GM18517 (cell line): ENCODE measurements around the gene PHF2.

ENCODE experiments used
- ATAC-seq: cut with Tn5 transposase; IDR thresholded peaks from one replicate; pipeline ENCODE4 v1.9.1; 2021; ENCODE audit warnings: mild to moderate bottlenecking, moderate library complexity; ENCODE audit not compliant: unreplicated experiment

The PHF2 gene

DNA sequence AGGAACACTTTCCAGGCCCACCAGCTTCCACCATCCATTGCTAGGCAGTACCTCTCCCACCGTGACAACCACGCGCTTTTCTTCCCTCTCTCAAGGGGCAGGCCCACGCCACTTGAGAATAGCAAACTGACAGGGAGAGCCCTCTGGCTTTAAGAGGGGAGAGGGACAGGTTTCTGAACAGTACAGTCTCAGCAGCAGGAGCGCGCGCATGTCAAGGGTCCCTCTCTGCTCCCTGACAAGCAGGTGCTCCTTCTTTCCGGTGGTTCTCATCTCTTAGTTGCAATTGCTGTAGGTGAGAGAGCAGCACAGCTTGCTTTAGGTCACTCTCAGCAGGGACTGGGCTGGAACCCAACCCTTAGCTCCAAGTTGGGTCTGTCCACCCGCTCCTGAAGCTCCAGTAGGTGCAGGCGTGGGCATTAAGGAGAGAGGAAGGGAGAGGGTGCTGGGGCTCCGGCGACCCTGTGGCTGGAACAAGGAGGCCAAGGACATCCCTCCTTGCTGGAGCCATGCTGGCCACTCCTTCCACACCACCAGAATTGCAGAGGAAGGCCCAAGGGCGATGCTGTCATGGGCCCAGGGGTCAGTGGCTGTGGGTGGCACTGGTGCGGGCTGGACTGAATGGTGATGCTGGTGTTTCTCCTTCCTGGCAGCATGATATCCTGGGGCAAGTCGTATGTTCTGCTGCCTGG lies 9.0 kb upstream of the PHF2 start:
- no peak for ATAC-seq

DNA sequence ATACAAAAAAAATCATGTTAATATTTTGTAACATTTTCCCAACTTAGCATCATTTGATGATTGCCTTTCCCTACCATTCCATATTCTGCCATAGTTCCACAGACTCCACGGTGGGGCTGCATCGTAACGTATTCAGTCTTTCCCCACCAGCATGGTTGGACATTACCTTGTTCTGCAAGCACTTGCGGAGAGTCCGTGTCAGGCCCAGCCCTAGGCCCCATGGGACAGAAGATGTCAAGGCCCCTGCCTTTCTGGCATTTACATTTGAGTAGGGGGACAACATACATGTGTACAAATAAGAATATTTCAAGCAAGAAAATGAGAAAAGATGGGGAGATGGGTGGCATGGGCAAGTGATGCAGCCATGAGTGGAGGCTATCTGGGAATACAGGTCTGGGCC lies 8.2 kb upstream of the PHF2 start:
- ATAC-seq = no peak

DNA sequence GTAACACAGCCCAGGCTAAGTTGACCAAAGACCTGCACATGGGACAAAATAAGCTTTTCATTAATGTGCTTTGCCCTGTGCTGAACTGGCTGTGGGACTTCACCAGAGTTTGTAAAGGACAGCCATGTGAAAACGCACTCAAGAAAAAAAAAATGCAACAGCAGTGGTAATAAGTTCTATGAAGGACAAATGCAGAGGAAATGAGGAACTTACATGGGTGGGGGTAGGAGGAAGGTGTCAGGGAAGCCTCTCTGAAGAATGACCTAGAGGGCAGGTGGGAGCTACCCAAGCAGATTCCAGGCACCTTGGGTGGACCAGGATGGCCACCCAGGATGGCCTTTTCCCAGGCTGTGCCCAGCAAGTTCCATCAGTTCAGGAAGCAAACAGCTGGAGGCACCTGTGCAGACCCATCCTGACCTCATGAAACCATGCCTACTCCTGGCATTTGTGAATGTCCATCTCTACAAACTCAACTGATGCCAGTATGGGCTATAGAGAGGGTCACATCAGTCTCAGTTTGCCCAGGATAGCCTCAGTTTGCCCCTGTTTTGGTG lies 6.7 kb upstream of the PHF2 start:
- ATAC-seq = no peak

DNA sequence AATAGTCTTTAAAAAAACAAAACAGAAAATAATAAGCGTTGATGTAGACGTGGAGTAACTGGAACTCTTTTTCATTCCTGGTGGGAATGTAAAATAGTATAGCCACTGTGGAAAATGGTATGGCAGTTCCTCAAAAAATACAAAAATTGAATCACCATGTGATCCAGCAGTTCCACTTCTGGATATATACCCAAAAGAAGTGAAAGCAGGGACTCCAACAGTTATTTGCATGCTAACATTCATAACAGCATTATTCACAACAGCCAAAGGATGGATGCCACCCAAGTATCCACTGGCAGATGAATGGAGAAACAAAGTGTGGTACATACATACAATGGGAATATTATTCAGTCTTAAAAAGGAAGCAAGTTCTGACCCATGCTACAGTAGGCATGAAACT lies 4.2 kb upstream of the PHF2 start:
- ATAC-seq = no peak

DNA sequence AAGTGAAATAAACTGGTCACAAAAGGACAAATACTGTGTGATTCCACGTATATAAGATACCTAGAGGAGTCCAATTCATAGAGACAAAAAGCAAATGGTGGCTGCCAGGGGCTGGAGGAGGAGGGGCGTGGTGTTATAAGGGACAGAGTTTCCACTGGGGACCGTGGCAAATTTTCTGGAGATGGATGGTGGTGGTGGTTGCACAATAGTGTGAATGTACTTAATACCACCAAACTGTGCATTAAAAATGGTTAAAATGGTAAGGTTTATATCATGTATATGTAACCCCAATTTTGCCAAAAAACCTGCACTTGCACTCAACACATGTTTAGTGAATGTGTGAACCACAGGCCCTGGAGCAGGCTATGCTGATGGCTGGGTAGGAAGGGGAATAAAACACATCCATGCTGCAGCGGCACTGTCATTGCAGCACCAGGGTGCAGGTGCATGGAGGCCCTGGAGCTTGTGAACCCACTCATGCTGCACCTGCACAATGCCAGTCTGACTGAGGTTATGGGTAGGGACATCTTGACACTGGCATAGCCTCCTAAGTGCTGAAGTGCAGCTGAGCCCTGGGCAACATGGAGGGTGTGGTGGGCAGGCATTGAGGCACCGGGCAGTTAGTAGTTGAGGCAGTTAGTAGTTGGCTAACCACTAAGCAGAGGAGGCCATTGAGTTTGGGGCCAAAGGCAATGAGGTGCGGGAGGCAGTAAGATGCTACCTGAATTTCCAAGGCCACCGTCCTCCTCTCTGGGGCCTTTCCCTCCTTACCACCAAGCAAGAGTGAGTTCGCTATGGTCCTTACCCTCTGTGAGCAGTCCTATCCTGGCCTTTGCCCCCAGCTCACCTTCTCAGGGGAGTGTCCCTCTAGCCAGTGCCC lies 3.5 kb upstream of the PHF2 start:
- ATAC-seq = no peak

DNA sequence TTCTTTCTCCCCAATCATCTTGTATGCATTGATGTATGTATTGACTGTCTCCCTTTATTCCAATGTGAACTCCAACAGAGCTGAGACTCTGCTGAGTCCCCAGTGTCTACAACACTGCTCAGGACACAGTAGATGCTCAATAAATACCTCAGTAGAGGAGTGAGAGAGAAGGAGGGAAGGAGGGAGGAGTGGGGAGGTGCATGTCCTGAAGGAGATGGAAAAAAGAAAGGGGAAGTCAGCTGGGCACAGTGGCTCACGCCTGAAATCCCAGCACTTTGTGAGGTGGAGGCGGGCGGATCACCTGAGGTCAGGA lies 2.9 kb upstream of the PHF2 start:
- no peak for ATAC-seq

DNA sequence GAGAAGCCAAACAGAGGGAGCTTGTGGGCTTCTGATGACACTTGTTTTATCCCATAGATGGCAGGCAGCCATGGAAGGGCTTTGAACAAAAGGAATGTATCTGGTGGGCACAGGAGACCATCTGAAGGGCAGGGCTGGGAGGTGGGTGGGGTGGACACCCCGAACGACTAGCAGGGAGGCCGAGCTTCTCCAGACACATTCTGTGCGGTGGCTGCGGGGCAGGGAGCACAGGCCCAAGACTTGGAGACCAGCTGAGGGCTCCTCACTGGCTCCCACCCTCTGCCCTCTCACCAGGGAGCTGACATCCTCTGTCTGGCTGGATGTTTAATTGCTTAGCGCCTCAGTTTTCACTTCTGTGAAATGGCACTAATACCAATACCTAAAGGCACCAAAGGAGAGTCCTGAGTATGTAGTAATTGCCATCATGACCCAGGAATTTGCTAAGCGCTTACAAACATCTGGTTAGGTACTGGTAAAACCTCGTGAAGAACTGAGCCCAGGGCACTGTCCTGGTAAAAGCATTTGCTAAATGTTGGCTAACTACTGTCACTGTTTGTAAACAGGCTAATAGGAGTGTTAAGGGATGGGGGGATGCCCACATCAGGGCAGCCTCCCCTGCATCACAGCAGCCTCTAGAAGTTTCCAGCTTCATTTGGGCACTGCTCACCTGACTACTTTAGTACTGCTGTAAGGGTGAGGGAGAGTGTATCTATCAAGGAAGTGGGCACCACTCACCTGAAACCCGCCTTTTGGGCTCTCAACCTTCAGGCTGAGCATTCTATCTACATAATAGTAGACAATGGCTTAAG lies 2.1 kb upstream of the PHF2 start:
- no peak for ATAC-seq

DNA sequence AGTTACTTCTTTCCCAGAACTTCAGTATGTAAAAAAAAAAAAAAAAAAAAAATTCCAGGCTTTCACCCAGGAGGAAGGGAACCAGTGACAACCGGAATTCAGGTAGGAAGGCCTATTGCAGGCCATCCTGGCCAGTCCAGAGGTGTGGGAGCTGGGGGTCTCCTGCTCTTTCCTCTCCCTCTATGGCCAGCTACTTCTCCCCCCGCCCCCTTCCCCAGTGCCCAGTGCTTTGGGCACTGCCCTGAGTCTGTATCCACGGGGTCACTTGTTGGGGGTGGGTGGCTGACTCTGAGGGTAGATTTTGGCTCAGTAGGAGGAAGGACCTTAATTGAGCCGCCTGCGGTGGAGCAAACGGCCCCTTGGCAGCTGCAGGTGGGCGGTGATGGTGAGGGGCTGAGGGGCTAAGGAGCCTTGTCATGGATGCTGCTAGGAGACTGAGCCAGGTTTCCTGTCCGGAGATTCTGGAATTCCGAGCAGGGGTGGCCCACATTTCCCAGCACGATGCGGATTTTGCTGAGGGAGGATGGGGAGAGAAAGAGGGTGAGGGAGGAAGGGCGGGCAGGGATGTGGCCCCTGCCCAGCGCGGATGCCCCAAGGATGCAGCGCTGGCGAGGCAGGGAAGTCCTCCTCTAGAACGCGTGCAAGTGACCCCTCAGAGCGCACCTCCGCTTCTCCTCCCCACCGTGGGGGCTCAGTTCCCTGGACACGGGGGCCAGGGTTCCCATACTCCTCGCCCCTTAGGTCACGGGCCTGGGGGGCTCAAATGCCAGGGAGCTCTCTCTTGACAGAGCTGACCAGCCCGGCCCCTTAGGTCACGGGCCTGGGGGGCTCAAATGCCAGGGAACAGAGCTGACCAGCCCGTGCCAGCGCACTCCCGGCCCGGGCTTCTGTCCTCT lies 1.2 kb upstream of the PHF2 start:
- no peak for ATAC-seq

DNA sequence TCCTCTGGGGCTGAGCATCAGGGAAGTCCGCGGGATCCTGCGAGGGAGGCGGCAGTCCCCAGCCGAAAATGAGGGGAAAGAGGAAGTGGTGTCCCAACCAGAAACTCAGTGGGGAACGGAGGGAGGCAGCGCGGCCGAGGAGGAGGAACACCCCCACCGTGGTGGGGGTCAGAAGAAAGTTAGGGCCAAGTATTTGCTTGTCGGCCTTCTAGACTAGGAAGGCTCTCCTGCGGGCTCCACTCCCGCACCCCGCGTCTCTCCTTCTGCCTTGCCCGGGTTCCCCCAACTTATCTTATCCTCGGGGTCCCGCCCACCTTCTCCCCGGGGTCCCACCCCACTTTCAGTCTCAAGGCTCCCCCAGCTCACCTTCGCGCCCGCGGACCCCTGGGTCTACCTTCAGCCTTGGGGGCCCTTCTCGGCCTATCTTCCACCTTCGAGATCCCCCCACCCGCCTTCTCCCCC lies 557 bp upstream of the PHF2 start:
- ATAC-seq = no peak

DNA sequence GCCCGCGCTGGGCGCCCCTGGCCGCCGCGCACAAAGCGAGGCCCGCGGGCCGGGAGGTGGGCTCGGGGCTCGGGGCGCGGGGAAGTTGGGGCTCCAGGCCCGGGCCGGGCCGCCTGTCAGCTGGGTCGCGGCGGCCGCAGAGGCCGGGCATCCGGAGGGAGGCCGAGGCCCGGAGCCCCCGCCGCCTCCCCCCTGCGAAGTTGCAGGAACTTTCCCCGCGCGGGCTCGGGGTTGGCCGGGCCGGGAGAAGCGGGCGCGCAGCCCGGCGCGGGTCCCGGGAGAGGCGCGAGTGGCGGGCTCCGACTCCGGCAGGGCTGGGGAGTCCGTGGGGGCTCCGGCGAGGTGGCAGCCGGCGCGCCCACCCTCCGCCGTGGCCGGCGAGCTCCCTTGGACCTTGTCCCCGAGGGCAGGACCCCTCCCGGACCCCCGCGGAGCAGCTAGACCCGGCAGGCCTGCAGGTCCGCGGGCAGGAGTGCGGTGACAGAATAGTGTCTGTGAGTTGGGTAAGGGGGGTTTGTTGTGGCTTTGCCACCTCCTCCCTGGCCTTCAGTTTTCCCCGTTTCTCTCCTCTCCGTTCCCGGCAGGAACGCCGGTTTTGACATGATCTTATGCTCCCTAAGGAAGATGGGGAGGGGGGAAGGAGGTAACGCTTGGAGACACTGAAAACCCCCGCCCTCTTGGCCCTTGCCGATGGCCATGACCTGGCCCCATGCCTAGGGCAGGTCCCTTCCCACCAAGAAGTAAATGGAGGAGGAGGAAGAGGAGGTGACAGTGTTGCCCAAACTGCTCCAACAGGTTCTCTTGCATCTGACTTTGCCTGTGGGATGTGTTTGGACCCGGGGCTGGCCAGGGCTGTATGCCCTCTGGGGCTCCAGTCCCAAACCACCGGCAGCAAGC lies 942 bp downstream of the PHF2 start:
- no peak for ATAC-seq

DNA sequence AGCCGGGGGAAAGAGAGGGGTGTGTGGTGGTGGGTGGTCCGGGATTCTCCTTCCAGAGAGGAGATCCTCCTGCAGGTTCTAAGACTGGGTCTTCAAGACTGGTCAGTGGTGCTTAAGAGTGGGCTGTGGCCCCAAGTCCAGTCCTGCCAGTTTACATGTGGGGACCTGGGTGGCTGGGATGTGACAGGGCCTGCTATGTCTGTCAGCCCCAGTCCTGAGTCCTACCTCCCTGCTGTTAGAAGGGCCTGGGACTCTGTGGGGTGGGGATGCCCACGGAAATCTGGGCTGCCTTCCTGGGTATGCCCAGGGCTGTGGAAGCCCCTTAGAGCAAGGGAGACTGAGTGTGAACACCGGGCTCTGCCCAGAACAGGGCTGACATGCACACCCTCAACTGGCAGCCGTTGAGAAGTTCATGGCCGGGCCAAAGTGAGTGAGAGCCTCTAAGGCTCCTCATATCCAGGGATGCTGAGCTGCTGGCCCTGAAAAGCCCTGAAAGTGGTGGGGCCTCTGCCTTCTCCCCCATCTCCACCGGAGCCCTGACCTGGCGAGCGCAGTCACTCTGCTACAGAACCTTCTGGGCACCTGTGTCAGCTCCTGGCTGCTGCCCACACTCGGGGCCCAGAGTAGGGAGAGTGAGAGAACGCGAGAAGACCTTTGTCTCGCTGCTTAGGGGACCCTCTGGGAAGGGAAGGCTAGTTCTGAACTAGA lies 1.7 kb downstream of the PHF2 start:
- no peak for ATAC-seq

DNA sequence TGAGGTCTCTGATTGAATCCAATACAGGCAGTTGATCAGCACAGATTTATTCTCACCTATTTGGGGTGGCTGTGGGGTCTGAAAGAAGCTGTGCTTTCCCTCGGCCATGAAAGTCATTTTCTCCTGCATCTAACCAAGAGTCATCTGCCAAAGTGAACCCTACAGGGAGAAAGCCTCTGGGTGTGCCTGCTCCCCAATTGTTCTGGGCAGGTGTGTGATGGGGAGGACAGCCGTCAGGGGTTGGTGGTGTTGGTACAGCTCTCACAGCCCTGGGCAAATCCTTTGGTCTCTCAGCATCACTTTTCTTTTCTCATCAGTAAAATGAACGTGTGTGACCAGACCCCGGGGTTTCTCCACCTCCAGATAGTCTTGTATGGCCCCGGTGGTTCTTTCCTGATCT lies 2.5 kb downstream of the PHF2 start:
- ATAC-seq = no peak

DNA sequence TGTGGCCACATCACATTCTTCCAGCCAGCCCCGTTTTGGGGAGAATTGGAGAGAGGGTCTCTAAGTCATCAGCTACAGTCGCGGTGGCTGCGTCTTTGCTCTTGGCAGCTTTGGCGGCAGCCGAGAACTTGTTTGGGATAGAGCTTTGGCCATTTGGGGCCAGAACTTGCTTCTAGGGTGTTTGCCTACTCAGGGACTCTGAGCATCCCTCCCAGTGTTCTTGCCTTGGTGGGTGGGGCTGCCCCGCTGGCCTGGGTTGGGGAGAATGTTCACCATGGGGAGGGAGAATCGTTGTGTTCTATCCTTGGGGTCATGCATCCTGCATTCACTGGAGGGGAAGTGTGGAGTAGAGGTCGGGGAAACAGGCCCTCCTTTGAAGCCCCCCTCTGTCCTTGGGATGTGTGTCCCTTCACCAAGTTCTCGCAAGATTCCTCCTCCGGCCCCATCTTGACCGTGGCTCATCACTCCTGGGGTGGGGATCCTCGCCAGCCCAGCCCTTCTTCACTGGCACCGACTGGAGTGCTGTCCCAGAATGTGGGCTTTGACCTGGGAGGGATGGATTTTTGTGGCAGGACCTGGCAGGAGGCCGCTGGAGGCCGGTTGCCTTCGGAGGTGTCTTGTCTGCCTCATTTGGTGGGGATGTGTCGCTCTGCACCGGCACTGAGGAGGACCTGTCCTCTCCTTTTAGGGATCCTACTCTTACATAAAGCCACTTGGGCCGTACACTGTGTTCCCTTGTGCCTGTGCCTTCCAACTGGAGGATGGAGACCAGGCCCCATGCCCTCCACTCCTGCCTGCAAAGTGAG lies 3.5 kb downstream of the PHF2 start:
- no peak for ATAC-seq

DNA sequence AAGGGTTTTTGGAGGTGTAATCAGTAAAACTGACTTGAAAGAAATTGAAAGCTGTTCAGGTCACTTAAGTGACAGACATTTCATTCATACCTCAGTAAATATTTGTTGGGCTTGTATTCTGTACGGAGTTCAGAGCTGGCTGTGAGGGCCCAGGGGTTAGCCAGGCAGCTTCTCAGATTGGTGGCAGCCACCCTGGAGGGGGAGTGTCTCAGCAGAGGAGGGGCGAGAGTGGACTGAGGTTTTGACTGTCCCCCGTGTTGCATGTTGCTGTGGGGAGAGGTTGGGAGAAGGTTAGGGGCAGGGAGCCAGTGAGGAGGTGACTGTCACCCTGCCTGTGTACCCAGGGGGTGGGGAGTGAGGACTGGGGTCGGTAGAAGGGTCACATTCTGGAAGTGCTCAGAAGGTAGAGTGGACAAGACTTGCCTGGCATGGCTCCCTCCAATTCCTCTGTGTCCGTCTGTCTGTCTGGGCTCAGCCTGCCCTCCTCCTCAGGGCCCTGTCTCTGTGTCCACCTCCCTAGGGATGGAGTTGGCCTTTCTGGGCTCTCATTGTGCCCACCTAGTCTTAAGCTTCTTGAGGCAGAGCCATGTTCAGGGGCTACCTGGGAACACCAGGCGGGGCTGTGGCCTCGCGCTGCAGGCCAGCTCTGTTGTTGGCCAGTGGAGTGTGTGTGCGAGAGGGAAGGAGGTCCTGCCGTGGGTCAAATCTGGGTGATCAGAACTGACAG lies 4.4 kb downstream of the PHF2 start:
- ATAC-seq = no peak

DNA sequence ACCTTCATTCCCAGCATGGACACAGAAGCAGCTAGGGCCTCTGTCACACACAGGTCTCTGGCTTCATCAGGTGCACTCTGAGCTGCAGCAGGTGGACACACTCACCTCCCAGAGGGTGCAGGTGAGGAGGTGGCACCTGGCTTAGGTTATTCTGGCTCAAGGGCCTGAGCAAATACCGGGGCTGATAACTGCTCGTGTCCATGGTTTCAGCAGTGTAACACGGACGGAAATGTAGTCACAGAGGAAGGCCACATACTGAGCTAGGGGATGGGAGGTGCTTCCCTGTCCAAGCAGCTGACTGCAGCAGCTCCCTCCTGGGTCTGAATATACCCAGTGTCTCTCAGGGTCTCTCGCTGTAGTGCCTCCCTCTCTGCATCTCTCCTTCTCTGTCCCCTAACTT lies 5.7 kb downstream of the PHF2 start:
- ATAC-seq = no peak

DNA sequence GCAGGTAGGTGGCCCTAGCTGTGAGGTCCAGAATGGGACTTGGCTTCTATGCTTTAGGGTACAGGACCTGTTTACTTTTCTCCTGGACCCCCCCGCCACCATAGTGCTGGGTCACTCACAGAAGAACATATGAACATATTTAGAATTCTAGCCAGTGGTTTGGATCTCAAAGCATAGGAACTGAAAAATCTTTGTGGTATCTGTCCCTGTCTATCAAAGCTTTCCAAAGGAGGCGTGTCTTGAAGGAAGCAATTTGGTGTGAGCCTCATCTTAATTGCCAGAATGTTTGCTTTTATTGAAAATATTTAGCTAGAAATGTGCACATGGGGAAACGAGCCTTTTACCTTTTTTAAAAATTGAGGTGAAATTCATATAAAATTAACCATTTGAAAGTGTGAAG lies 6.2 kb downstream of the PHF2 start:
- no peak for ATAC-seq

DNA sequence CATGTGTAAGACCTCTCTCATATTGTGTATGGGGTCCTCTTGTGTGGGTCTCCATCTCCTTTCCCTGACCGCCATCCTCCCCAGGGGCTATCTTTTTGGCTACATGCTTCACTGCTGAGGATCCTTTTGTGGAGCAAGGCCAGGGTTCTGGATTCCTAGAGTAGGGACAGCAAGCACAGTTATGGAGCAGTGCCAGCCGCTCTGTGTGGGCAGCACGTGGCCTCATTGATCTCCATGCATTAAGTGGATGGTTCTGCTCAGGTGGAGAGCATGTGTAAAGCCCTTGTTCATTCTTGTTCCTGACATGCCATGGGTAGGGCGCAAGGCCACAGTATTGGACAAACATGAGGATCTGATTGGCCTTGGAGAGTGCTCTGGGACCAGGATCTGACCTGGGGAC lies 8.9 kb downstream of the PHF2 start:
- no peak for ATAC-seq
